ENCODE data around the gene NUTM2D.
A peak's percentile ranks its signal among the peaks of the same experiment; 100 is the strongest.
"Not testable (repeated sequence)": the region's sequence is repeated elsewhere in the genome, so short reads cannot be mapped to it uniquely, and the experiment has no call there.

Gene NUTM2D

GRCh38 chr10:87357444-87357843 lies at the start of gene NUTM2D:
TSS of gene NUTM2D (plus strand) at chr10:87357744. CDS start at chr10:87358266, 522 bp downstream.
- DNase-seq, result not testable (repeated sequence)

- not testable (repeated sequence) for DNase-seq
These were observed 48.8 kb upstream of the NUTM2D start for GRCh38 chr10:87308702-87309101.

DNA sequence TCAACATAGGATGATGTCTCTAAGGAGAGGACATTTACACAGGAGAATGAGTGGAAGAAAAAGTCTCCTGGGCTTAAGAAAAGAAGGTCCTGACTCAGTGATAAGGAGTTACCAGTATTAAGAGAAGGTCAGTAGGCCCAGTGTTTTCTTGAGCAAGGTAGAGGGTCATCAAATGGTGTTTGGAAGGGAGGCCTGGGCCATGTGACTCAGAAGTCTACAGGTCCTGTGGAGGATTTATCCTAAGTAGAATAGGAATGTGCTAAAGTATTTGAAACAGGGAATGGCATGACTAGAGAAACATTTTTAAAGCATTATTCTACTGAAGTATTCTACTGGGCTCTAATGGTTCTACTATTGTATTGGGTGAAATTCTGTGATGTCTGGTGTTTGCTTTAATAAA lies 47.9 kb upstream of the NUTM2D start:
- not testable (repeated sequence) for DNase-seq

DNA sequence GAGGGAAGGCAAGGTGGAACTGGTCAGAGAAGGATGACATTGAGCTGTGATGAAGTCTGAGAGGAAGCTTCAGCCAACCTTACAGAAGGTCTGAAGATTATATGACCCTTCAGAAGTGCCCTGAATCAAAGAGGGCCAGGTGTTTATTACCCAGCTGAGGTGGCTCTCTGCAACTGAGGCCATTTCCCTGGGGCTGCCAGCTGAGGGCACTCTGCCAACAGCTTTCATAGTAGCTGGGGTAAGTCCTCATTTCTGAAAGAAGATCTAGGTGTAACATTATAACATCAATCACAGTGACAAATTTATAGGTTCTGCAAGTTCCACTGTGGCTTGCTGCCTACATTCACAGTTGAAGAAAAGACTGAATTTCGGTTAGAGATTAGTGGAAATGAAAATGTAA lies 46.0 kb upstream of the NUTM2D start:
- not testable (repeated sequence) for DNase-seq

GRCh38 chr10:87313649-87314359 lies 43.7 kb upstream of the NUTM2D start:
- DNase-seq, result not testable (repeated sequence)

DNA sequence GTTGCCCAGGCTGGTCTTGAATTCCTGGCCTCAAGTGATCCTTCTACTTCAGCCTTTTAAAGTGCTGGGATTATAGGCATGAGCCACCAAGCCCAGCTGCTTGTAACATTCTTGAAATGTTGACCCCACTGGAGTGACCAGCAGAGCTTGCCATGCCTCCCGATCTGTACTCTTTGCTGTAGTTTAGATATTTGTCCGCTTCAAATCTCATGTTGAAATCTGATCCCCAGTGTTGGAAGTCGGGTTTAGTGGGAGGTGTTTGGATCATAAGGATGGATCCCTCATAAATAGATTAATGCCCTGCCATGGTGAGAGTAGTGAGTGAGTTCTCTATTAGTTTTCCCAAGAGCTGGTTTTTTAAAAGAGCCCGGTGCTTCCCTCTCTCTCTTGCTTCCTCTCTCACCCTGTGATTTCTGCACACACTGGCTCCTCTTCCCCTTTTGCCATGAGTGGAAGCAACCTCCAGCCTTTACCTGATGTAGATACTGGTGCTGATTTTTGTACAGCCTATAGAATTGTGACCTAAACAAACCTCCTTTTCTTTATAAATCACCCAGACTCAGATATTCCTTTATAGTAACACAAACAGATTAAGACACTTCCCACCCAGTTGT lies 43.1 kb upstream of the NUTM2D start:
- DNase-seq, result not testable (repeated sequence)

- not testable (repeated sequence) for DNase-seq
These were observed 36.0 kb upstream of the NUTM2D start for GRCh38 chr10:87321505-87321904.

DNA sequence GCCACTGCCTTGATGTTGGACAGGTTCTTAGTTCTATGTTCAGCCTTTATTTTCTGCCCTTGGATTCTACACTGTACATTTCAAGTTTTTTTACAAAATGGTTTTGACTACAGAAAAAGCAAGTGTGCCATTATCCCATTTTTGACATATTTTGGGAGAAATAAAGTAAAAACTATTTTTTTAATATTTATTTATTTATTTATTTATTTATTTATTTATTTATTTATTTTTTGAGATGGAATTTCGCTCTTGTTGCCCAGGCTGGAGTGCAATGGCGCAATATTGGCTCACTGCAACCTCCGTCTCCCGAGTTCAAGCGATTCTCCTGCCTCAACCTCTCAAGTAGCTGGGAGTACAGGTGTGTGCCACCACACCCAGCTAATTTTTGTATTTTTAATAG lies 33.0 kb upstream of the NUTM2D start:
- not testable (repeated sequence) for DNase-seq

GRCh38 chr10:87327958-87328357 lies 29.6 kb upstream of the NUTM2D start:
- DNase-seq, result not testable (repeated sequence)

DNA sequence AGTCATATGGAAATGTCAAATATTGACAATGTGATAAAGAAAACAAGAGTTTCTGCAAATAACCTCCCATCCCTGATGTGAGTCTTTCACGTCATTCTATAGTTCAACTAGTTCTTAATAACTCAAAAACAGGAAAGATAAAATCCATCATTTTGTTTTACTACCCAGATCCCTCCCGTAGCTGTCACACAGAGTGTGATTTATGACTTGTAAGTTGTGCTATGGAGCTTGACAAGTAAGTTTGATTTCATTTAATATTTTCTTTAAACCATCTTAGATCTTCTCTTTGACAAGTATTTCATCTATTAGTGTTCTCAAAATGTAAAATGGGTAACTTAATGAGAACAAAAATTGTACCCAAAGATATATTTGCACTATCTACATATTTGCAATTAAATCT lies 28.4 kb upstream of the NUTM2D start:
- DNase-seq, result not testable (repeated sequence)

DNA sequence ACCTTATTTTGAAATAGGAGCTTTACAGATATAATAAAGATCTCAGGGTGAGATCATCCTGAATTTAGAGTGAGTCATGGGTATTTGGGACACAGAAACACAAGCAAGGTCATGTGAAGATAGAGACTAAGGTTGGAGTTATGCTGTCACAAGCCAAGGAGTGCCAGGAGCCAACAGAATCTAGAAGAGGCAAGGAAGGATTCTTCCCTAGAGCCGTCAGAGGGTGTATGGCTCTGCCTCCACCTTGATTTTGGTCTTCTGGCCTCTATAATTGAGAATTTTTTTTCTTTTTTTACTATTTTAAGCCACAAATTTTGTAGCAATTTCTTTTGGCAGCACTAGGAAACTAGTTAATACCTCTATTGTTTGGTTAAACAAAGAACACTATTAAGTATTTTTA lies 24.9 kb upstream of the NUTM2D start:
- not testable (repeated sequence) for DNase-seq

GRCh38 chr10:87340411-87340810 lies 17.1 kb upstream of the NUTM2D start:
- not testable (repeated sequence) for DNase-seq

DNA sequence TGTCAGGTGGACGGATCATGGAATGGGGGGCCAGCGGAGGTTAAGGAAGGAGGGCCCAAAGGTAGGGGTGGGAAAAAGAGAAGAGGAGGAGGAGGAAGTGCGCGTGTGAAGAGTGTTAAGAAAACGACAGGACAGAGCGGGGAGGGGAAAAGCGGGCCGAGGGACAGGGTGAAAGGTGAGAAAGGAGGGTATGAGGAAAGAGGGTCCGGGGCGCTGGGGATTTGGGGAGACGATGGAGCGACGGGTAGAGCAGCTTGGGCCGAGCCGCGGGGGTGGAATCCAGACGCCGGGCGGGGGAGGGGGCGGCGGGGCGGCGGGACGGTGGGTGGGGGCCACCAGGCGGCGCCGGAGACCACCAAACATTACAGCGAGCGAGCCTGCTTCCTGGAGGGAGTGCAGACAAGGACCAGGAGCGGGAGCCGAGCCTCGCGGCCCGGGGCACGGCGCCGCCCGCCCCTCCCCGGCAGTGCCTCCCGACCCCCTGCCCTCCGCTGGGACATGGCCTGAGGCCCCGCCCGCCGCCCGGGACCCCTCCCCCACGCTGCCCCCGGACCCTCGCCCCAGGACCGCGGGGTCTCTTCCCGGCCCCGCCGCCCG lies 15.9 kb upstream of the NUTM2D start:
- DNase-seq, result not testable (repeated sequence)

DNA sequence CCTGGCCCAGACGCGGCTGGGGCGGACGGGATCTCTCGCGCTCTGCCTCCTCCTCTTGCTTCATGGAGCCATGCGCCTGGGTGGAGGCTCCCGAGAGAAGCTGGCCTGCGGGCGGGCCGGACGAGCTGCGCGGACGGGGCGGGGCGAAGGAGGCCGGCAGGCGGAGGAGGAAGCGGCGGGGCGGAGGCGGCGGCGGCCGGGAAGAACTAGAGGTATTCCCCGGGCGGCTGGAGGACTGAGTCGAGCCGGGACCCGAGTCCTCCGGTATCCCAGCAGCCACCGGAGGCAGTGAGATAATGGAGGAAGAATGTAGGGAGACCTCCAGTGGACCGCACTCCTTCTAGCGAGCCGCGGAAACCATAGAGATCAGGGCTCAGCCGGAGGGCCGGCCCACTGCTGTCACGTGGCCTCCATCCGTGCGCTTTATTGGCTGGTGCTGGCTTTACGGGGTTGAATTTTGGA lies 15.3 kb upstream of the NUTM2D start:
- DNase-seq, result peak; percentile 92

DNA sequence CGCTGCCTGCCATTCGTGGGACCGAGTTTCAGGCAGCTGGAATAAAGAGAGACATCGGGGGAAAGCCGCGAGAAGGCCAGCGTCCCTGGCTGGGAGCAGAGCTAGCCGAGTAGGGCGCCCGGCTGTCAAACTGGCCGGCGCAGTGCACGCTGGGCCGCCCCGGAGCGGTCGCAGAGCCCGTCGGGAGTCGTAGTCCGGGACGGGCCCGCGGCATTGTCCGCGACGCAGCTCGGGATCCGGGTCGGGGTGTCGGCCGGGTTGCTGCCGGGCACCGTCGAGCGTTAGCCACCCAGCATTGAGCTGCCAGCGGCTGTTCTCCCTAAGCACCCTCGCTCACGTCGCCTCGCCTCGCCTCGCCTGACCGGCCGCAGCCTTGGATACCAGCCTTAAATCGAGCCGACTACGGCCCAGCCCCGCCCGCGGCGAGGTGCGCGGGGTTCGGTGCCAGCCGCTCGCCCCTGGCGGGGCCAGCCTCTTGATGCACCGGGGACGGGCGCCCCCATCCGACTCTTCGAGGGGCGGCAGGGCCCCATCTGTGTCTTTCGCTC lies 14.8 kb upstream of the NUTM2D start:
- peak; percentile 84 for DNase-seq

- not testable (repeated sequence) for DNase-seq
These were observed 11.8 kb upstream of the NUTM2D start for GRCh38 chr10:87345743-87346142.

- not testable (repeated sequence) for DNase-seq
These were observed 7.4 kb upstream of the NUTM2D start for GRCh38 chr10:87350161-87350560.

GRCh38 chr10:87352825-87353224 lies 4.7 kb upstream of the NUTM2D start:
- DNase-seq, result not testable (repeated sequence)

DNA sequence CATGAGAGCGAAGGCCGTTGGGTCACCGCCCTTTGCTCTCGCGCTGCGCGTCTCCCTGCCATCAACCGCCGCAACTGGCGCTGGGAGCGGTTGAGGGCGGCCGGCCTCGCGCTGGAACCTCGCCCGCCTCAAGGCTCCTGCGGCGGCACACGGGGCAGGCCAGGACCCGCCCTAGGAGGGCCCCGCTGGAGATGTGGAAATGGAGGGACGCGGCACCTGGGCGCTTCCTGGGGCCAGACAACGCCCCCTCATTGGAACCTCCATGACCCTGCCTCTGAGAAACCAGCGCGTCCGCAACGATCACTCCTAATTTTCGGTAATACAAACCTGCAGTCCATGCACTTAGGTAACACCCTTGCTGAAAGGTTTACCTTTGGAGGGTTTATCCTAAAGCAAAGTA lies 2.4 kb upstream of the NUTM2D start:
- not testable (repeated sequence) for DNase-seq

DNA sequence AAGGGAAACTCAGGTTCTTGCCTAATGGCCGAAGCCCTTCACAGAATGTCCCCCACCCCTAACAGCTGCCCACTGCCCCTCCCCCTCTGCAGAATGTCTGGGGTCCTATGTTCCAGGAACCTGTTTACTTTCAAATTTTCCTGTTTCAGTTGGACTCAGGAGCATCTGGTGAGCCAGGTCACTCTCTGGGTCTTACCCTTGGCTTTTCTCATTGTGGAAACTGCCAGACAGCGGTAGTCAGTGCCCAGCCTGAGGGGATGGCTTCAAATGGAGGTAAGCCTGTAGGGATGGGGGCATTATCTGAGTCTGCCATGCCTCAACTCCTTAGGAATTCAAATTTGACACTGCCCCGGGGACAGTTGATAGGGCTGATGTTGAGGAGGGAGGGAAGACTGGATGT lies 615 bp downstream of the NUTM2D start:
- DNase-seq, result not testable (repeated sequence)

- DNase-seq, result not testable (repeated sequence)
These were observed 12.1 kb downstream of the NUTM2D start for GRCh38 chr10:87369514-87370112.

DNA sequence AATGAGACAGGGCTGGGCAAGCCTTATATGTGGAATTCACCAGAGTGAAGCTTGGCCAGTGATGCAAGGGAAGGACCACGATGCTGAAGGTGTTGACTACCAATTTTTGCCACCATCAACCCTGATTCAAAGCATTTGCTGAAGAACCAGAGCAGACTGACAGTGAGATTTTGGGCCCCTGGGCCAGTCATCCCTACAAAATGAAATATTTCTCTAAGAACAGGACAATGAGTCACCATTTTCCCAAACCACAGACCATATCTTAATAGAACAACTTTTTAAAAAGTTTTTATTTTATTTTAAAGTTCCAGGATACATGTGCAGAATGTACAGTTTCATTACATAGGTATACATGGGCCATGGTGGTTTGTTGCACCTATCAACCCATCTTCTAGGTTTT lies 16.5 kb downstream of the NUTM2D start:
- not testable (repeated sequence) for DNase-seq

GRCh38 chr10:87379115-87379514 lies 21.6 kb downstream of the NUTM2D start:
- not testable (repeated sequence) for DNase-seq

All from CD4-positive, alpha-beta T cell treated with Interleukin-15 for 1 hour (primary cell).